Tibial nerve (tissue), 4 donors: ENCODE results near the gene OAT. TPM values are rescaled to one million over a fixed set of nuclear protein-coding genes. Genes with fewer than 3 reads are reported as not detected.

Experiments
- DNase-seq, 2 donors: peaks; one replicate each; pipeline ENCODE4 v3.0.0-alpha.2; 2019; ENCODE audit warnings: low spot score in 2 of 2
- H3K27ac ChIP-seq, 4 donors: fragments of 200-600 bp; sonication (generic) in 3 of 4; one replicate each; pipeline ENCODE4 v1.5.1; 2017 to 2019; ENCODE audit warnings: mild to moderate bottlenecking in 1 of 4
- H3K27me3 ChIP-seq, 2 donors: fragments of 200-600 bp; sonication (generic) in 1 of 2; one replicate each; pipeline versions ENCODE4 v1.5.1 to v1.6.0; 2017 to 2019
- H3K36me3 ChIP-seq, 3 donors: fragments of 200-600 bp; sonication (generic); one replicate each; pipeline ENCODE4 v1.5.1; 2018 to 2019
- H3K4me1 ChIP-seq, 4 donors: fragments of 200-600 bp; sonication (generic) in 3 of 4; one replicate each; pipeline ENCODE4 v1.5.1; 2017 to 2019
- H3K4me3 ChIP-seq, 4 donors: fragments of 200-600 bp; sonication (generic) in 3 of 4; one replicate each; pipeline ENCODE4 v1.5.1; 2017 to 2019; ENCODE audit warnings: mild to moderate bottlenecking in 1 of 4, moderate library complexity in 1 of 4
- H3K9me3 ChIP-seq, 4 donors: fragments of 200-600 bp; sonication (generic) in 3 of 4; one replicate each; pipeline ENCODE4 v1.5.1; 2017 to 2019
- CTCF ChIP-seq, 5 experiments: fragments of 200-600 bp in 3 of 5; fragments of 450-650 bp in 2 of 5; sonication (generic) in 3 of 5; IDR thresholded peaks; one replicate each; pipeline ENCODE4 v1.5.1; 2016 to 2019; ENCODE audit warnings: antibody characterized with exemption in 5 of 5, mild to moderate bottlenecking in 3 of 5, moderate library complexity in 2 of 5
- EP300 ChIP-seq, 2 donors: sonication (generic); formaldehyde crosslinking; IDR thresholded peaks; one replicate each; pipeline ENCODE4 v1.6.1; 2017; ENCODE audit warnings: antibody characterized with exemption in 2 of 2, mild to moderate bottlenecking in 1 of 2
- POLR2A ChIP-seq, 2 donors: fragments of 450-650 bp; IDR thresholded peaks; one replicate each; pipeline ENCODE4 v1.6.1; 2017; ENCODE audit warnings: antibody characterized with exemption in 2 of 2, mild to moderate bottlenecking in 2 of 2, moderate library complexity in 2 of 2
- WGBS, 2 donors: methylation state at CpG; one replicate each; pipeline ENCODE4 v1.1.5; 2018; 5-methylcytosine and 5-hydroxymethylcytosine counted together
- total RNA-seq, 4 donors: library from RNA; depleted of rRNA; stranded (reverse); fragments of >200 nt; gene quantifications; one replicate each; pipeline ENCODE4 v1.1.0, GENCODE V29; 2016

The OAT gene
- total RNA-seq, 4 donors from 2014 or later = 43.0 to 67.9 (median 58.3) TPM

- Histone ChIP-seq H3K27me3 (peaks cover 0 to 20% of the 10 kb centered on the region in 2 donors), H3K36me3 (no peaks in the 10 kb centered on the region), H3K4me3 (no peak overlapping the region), H3K9me3 (no peaks in the 10 kb centered on the region), H3K27ac (no peak overlapping the region), H3K4me1 (peaks cover 0 to 13% (median 2%) of the 10 kb centered on the region in 4 donors)
- WGBS, 2 donors = 87 to 91% methylated on average over 5 to 7 of the region's 7 CpGs
- DNase-seq = no peak
- TF ChIP-seq EP300 (IDR thresholded peaks at IDR 0.05) (no peak), POLR2A (IDR thresholded peaks at IDR 0.05) (no peak), CTCF (IDR thresholded peaks at IDR 0.05) (no peak)
Observed at GRCh38 chr10:124384591-124385190, 34.0 kb downstream of the OAT start.

- H3K4me3 ChIP-seq = no peak overlapping the region
- DNase-seq = no peak
- H3K27ac ChIP-seq = no peak overlapping the region
- no peak for TF ChIP-seq CTCF (IDR thresholded peaks at IDR 0.05)
- TF ChIP-seq POLR2A (IDR thresholded peaks at IDR 0.05) = no peak
- no peak for TF ChIP-seq EP300 (IDR thresholded peaks at IDR 0.05)
- H3K36me3 ChIP-seq = no peaks in the 10 kb centered on the region
- no peaks in the 10 kb centered on the region for H3K9me3 ChIP-seq
- peaks cover 0 to 8% (median 2%) of the 10 kb centered on the region in 4 donors for H3K4me1 ChIP-seq
- whole genome bisulfite sequencing, 2 donors = 71 to 75% methylated on average over 4 of the region's 4 CpGs
- H3K27me3 ChIP-seq = peaks cover 0 to 20% of the 10 kb centered on the region in 2 donors
Observed at GRCh38 chr10:124384172-124384571, 34.6 kb downstream of the OAT start.

GRCh38 chr10:124383496-124383895 is 35.2 kb downstream of the OAT start:
- Histone ChIP-seq H3K27me3 (peaks cover 0 to 20% of the 10 kb centered on the region in 2 donors), H3K4me3 (no peak overlapping the region), H3K27ac (no peak overlapping the region), H3K9me3 (no peaks in the 10 kb centered on the region), H3K4me1 (peaks cover 0 to 2% (median under 1%) of the 10 kb centered on the region in 4 donors), H3K36me3 (no peaks in the 10 kb centered on the region)
- 73 to 74% methylated on average over 6 of the region's 6 CpGs for WGBS, 2 donors
- no peak for DNase-seq
- TF ChIP-seq POLR2A (IDR thresholded peaks at IDR 0.05) (no peak), EP300 (IDR thresholded peaks at IDR 0.05) (no peak), CTCF (IDR thresholded peaks at IDR 0.05) (no peak)

DNA sequence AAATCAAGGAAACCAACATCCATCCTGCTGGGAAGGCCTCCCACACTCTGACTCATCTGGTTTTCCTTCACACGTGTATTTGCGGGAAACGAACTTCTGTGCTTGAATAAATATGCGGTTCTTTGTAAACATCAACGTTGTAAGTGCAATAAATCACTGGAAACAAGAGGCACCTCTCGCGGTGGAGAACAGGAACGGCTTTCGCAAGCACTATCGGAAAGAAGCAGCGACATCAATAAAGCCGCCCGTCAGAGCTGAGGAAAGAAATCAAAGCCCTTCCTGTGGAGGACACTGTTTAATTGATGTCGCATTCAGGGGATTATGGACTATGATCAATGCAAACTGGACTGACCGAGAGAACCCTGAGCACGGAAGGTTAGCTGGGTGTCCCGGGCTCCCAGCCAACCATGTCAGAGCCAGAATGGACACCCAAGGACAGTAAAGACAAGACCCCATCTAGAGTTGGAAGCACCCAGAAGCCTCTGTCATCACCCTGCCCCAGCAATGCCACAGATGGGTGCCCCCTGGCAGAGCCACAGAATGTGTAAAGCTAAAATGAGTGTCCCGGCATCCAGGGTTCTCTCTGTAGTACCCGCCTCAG is 37.6 kb downstream of the OAT start:
- H3K4me1 ChIP-seq = no peaks in the 10 kb centered on the region
- TF ChIP-seq CTCF (IDR thresholded peaks at IDR 0.05) (no peak), EP300 (IDR thresholded peaks at IDR 0.05) (no peak), POLR2A (IDR thresholded peaks at IDR 0.05) (no peak)
- H3K36me3 ChIP-seq = no peaks in the 10 kb centered on the region
- H3K9me3 ChIP-seq = no peaks in the 10 kb centered on the region
- H3K4me3 ChIP-seq = no peak overlapping the region
- DNase-seq = no peak
- WGBS, 2 donors = 43 to 51% methylated on average over 18 to 19 of the region's 19 CpGs
- H3K27ac ChIP-seq = no peak overlapping the region
- H3K27me3 ChIP-seq = peaks cover 0 to 20% of the 10 kb centered on the region in 2 donors

- H3K36me3 ChIP-seq = no peaks in the 10 kb centered on the region
- 69 to 77% methylated on average over 9 of the region's 9 CpGs for WGBS, 2 donors
- TF ChIP-seq POLR2A (IDR thresholded peaks at IDR 0.05) = no peak
- no peak for TF ChIP-seq EP300 (IDR thresholded peaks at IDR 0.05)
- TF ChIP-seq CTCF (IDR thresholded peaks at IDR 0.05) = no peak
- peaks cover 0 to 20% of the 10 kb centered on the region in 2 donors for H3K27me3 ChIP-seq
- no peak for DNase-seq
- H3K4me1 ChIP-seq = no peaks in the 10 kb centered on the region
- H3K4me3 ChIP-seq = no peak overlapping the region
- H3K27ac ChIP-seq = no peak overlapping the region
- H3K9me3 ChIP-seq = no peaks in the 10 kb centered on the region
Observed at GRCh38 chr10:124380256-124380995, 38.3 kb downstream of the OAT start.
